H1 (cell line): ENCODE measurements around the gene CTTNBP2. TPM values are rescaled to one million over a fixed set of nuclear protein-coding genes. Genes with fewer than 3 reads are reported as not detected.

Source experiments
- KDM4A ChIP-seq: IDR thresholded peaks from one replicate; pipeline ENCODE4 v1.7.1; 2012; ENCODE audit warnings: low read depth, mild to moderate bottlenecking, moderate library complexity, low read length, inconsistent platforms; ENCODE audit not compliant: severe bottlenecking
- NANOG ChIP-seq: IDR thresholded peaks from 2 replicates; pipeline ENCODE4 v1.6.1; 2011; ENCODE audit warnings: low read length, low read depth, mild to moderate bottlenecking, inconsistent platforms; ENCODE audit not compliant: insufficient read depth, poor library complexity, severe bottlenecking
- polyA plus RNA-seq, 7 experiments: library from polyadenylated mRNA; depleted of rRNA in 3 of 7; stranded (reverse) in 5 of 7; unstranded in 2 of 7; fragments of >200 nt in 5 of 7; fragments of 200-250 nt in 2 of 7; gene quantifications; 1 replicate in 5 of 7; 2 replicates in 1 of 7; 4 replicates in 1 of 7; pipeline versions ENCODE4 v1.2.1 to v1.2.3, GENCODE V29; 2011 to 2013; ENCODE audit warnings: missing spikeins in 2 of 7, mixed read lengths in 2 of 7
- total RNA-seq: library from RNA; stranded (reverse); fragmentation: NEBNext Ultra II Directional; extraction: Animal tissue kit (Norgen Biotek cat#: 25700); gene quantifications from 2 replicates; pipeline ENCODE4 v1.2.1, GENCODE V29; 2021
- TF ChIP-seq, protein P1 (sequence below), 3 experiments: IDR thresholded peaks; 1 replicate in 2 of 3; 2 replicates in 1 of 3; pipeline versions ENCODE4 v1.5.1 to v1.6.1; 2011; ENCODE audit warnings: low read length in 3 of 3, mild to moderate bottlenecking in 3 of 3, inconsistent platforms in 2 of 3, low read depth in 1 of 3, moderate library complexity in 1 of 3; ENCODE audit not compliant: insufficient read depth in 1 of 3; ENCODE audit errors: control extremely low read depth in 1 of 3
- TF ChIP-seq, protein P2 (sequence below): fragments of 300-600 bp; sonication (generic); IDR thresholded peaks from 2 replicates; pipeline ENCODE4 v1.7.1; 2012; ENCODE audit warnings: low read length, moderate library complexity, mild to moderate bottlenecking, inconsistent platforms; ENCODE audit not compliant: insufficient replicate concordance

The CTTNBP2 gene
- total and polyA plus RNA-seq, 2 of the 8 experiments (the other 6 are each of a cell fraction or from before 2014, with no cell fraction given), result 15.3 to 35.1 TPM

DNA sequence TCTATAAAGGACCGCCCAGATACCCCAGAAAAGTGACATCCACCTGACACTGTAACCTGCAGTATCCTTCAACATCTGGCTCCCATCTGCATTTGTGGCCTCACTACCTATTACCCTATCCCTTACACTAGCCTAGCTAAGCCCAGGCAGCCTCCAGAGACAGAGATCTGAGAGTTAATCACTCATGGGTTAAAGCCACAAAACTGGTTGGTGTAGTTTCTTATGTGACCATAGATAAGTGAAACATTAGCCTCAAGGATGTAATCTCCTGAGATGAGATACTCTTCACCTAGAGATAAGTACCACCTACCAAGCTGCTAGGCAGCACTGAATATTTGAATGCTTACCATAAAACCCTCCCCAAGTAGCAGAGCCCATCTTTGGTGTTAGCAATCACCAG lies 35.4 kb downstream of the CTTNBP2 start (continued):
- TF ChIP-seq, protein P1, sequence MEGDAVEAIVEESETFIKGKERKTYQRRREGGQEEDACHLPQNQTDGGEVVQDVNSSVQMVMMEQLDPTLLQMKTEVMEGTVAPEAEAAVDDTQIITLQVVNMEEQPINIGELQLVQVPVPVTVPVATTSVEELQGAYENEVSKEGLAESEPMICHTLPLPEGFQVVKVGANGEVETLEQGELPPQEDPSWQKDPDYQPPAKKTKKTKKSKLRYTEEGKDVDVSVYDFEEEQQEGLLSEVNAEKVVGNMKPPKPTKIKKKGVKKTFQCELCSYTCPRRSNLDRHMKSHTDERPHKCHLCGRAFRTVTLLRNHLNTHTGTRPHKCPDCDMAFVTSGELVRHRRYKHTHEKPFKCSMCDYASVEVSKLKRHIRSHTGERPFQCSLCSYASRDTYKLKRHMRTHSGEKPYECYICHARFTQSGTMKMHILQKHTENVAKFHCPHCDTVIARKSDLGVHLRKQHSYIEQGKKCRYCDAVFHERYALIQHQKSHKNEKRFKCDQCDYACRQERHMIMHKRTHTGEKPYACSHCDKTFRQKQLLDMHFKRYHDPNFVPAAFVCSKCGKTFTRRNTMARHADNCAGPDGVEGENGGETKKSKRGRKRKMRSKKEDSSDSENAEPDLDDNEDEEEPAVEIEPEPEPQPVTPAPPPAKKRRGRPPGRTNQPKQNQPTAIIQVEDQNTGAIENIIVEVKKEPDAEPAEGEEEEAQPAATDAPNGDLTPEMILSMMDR (IDR thresholded peaks at IDR 0.05; ENCODE audit: control extremely low read depth in 1 of 3, insufficient read depth in 1 of 3, low read depth in 1 of 3, low read length in 3 of 3), result no peak
- TF ChIP-seq, protein P2, sequence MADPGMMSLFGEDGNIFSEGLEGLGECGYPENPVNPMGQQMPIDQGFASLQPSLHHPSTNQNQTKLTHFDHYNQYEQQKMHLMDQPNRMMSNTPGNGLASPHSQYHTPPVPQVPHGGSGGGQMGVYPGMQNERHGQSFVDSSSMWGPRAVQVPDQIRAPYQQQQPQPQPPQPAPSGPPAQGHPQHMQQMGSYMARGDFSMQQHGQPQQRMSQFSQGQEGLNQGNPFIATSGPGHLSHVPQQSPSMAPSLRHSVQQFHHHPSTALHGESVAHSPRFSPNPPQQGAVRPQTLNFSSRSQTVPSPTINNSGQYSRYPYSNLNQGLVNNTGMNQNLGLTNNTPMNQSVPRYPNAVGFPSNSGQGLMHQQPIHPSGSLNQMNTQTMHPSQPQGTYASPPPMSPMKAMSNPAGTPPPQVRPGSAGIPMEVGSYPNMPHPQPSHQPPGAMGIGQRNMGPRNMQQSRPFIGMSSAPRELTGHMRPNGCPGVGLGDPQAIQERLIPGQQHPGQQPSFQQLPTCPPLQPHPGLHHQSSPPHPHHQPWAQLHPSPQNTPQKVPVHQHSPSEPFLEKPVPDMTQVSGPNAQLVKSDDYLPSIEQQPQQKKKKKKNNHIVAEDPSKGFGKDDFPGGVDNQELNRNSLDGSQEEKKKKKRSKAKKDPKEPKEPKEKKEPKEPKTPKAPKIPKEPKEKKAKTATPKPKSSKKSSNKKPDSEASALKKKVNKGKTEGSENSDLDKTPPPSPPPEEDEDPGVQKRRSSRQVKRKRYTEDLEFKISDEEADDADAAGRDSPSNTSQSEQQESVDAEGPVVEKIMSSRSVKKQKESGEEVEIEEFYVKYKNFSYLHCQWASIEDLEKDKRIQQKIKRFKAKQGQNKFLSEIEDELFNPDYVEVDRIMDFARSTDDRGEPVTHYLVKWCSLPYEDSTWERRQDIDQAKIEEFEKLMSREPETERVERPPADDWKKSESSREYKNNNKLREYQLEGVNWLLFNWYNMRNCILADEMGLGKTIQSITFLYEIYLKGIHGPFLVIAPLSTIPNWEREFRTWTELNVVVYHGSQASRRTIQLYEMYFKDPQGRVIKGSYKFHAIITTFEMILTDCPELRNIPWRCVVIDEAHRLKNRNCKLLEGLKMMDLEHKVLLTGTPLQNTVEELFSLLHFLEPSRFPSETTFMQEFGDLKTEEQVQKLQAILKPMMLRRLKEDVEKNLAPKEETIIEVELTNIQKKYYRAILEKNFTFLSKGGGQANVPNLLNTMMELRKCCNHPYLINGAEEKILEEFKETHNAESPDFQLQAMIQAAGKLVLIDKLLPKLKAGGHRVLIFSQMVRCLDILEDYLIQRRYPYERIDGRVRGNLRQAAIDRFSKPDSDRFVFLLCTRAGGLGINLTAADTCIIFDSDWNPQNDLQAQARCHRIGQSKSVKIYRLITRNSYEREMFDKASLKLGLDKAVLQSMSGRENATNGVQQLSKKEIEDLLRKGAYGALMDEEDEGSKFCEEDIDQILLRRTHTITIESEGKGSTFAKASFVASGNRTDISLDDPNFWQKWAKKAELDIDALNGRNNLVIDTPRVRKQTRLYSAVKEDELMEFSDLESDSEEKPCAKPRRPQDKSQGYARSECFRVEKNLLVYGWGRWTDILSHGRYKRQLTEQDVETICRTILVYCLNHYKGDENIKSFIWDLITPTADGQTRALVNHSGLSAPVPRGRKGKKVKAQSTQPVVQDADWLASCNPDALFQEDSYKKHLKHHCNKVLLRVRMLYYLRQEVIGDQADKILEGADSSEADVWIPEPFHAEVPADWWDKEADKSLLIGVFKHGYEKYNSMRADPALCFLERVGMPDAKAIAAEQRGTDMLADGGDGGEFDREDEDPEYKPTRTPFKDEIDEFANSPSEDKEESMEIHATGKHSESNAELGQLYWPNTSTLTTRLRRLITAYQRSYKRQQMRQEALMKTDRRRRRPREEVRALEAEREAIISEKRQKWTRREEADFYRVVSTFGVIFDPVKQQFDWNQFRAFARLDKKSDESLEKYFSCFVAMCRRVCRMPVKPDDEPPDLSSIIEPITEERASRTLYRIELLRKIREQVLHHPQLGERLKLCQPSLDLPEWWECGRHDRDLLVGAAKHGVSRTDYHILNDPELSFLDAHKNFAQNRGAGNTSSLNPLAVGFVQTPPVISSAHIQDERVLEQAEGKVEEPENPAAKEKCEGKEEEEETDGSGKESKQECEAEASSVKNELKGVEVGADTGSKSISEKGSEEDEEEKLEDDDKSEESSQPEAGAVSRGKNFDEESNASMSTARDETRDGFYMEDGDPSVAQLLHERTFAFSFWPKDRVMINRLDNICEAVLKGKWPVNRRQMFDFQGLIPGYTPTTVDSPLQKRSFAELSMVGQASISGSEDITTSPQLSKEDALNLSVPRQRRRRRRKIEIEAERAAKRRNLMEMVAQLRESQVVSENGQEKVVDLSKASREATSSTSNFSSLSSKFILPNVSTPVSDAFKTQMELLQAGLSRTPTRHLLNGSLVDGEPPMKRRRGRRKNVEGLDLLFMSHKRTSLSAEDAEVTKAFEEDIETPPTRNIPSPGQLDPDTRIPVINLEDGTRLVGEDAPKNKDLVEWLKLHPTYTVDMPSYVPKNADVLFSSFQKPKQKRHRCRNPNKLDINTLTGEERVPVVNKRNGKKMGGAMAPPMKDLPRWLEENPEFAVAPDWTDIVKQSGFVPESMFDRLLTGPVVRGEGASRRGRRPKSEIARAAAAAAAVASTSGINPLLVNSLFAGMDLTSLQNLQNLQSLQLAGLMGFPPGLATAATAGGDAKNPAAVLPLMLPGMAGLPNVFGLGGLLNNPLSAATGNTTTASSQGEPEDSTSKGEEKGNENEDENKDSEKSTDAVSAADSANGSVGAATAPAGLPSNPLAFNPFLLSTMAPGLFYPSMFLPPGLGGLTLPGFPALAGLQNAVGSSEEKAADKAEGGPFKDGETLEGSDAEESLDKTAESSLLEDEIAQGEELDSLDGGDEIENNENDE, result no peak
- no peak for TF ChIP-seq KDM4A
- no peak for TF ChIP-seq NANOG
- TF ChIP-seq, all 59 proteins: peak for 0
